ENCODE data around the gene SAMD11. TPM values are rescaled to one million over a fixed set of nuclear protein-coding genes. Genes with fewer than 3 reads are reported as not detected.

Gene SAMD11
- total RNA-seq, 1 experiment from 2014 or later, result 32.7 TPM

- DNase-seq, result no peak
- Histone ChIP-seq H3K27me3 (no peaks in the 10 kb centered on the region), H3K4me3 (no peak overlapping the region), H3K36me3 (peaks cover 4% of the 10 kb centered on the region; the same call in 1 of the 2 replicates), H3K9me3 (no peaks in the 10 kb centered on the region)
These were observed 11.4 kb downstream of the SAMD11 start for GRCh38 chr1:934991-935750.

GRCh38 chr1:935751-936231 is 12.1 kb downstream of the SAMD11 start:
- Histone ChIP-seq H3K4me3 (no peak overlapping the region), H3K36me3 (peaks cover 4% of the 10 kb centered on the region; the same call in 1 of the 2 replicates), H3K27me3 (no peaks in the 10 kb centered on the region), H3K9me3 (no peaks in the 10 kb centered on the region)
- no peak for DNase-seq

GRCh38 chr1:936348-937264 is 12.9 kb downstream of the SAMD11 start:
- no peak for DNase-seq
- no peaks in the 10 kb centered on the region for H3K27me3 ChIP-seq

GRCh38 chr1:937521-937920 is 13.8 kb downstream of the SAMD11 start:
- DNase-seq, result no peak
- H3K4me3 ChIP-seq, result no peak overlapping the region
- no peaks in the 10 kb centered on the region for H3K27me3 ChIP-seq
- H3K9me3 ChIP-seq, result no peaks in the 10 kb centered on the region
- no peaks in the 10 kb centered on the region; the same call in none of the 2 replicates for H3K36me3 ChIP-seq

More at GRCh38 chr1:936348-937264, 12.9 kb downstream of the SAMD11 start:
- Histone ChIP-seq H3K36me3 (peaks cover 2% of the 10 kb centered on the region), H3K9me3 (no peaks in the 10 kb centered on the region), H3K4me3 (no peak overlapping the region)

GRCh38 chr1:938088-938683 is 14.5 kb downstream of the SAMD11 start:
- peak; percentile 77 for DNase-seq
- H3K36me3 ChIP-seq, result no peaks in the 10 kb centered on the region; the same call in none of the 2 replicates
- no peaks in the 10 kb centered on the region for H3K9me3 ChIP-seq
- no peaks in the 10 kb centered on the region for H3K27me3 ChIP-seq
- no peak overlapping the region for H3K4me3 ChIP-seq

GRCh38 chr1:938711-939489 is 15.2 kb downstream of the SAMD11 start:
- Histone ChIP-seq H3K4me3 (no peak overlapping the region), H3K9me3 (no peaks in the 10 kb centered on the region), H3K36me3 (peaks cover 4% of the 10 kb centered on the region), H3K27me3 (no peaks in the 10 kb centered on the region)
- no peak for DNase-seq

GRCh38 chr1:939511-940106 is 15.9 kb downstream of the SAMD11 start:
- no peaks in the 10 kb centered on the region for H3K27me3 ChIP-seq
- DNase-seq, result no peak
- no peak overlapping the region for H3K4me3 ChIP-seq
- H3K36me3 ChIP-seq, result peaks cover 7% of the 10 kb centered on the region
- H3K9me3 ChIP-seq, result no peaks in the 10 kb centered on the region

GRCh38 chr1:940107-941014 is 16.6 kb downstream of the SAMD11 start:
- Histone ChIP-seq H3K36me3 (peaks cover 15% of the 10 kb centered on the region), H3K9me3 (no peaks in the 10 kb centered on the region), H3K4me3 (0 out of 2 replicates have a peak overlapping the region, but pooled peaks have one; percentile 7), H3K27me3 (no peaks in the 10 kb centered on the region)
- peak; percentile 88 for DNase-seq

- Histone ChIP-seq H3K4me3 (peak overlapping the region; percentile 20), H3K9me3 (no peaks in the 10 kb centered on the region), H3K27me3 (no peaks in the 10 kb centered on the region), H3K36me3 (peaks cover 18% of the 10 kb centered on the region)
- DNase-seq, result no peak
These were observed 17.4 kb downstream of the SAMD11 start for GRCh38 chr1:941015-941587.

- H3K4me3 ChIP-seq, result peak overlapping the region; percentile 35
- H3K9me3 ChIP-seq, result no peaks in the 10 kb centered on the region
- H3K27me3 ChIP-seq, result no peaks in the 10 kb centered on the region
- peaks cover 22% of the 10 kb centered on the region for H3K36me3 ChIP-seq
- DNase-seq, result peak; percentile 96
These were observed 18.1 kb downstream of the SAMD11 start for GRCh38 chr1:941588-942383.

GRCh38 chr1:942411-942821 is 18.7 kb downstream of the SAMD11 start:
- no peak for DNase-seq
- peak overlapping the region; percentile 35 for H3K4me3 ChIP-seq
- H3K36me3 ChIP-seq, result peaks cover 25% of the 10 kb centered on the region
- H3K9me3 ChIP-seq, result no peaks in the 10 kb centered on the region
- no peaks in the 10 kb centered on the region for H3K27me3 ChIP-seq

- no peak for DNase-seq
- peaks cover 30% of the 10 kb centered on the region for H3K36me3 ChIP-seq
- no peak overlapping the region for H3K4me3 ChIP-seq
- H3K27me3 ChIP-seq, result no peaks in the 10 kb centered on the region
- no peaks in the 10 kb centered on the region for H3K9me3 ChIP-seq
These were observed 19.3 kb downstream of the SAMD11 start for GRCh38 chr1:942864-943533.

- Histone ChIP-seq H3K27me3 (no peaks in the 10 kb centered on the region), H3K36me3 (peaks cover 31% of the 10 kb centered on the region), H3K4me3 (no peak overlapping the region), H3K9me3 (no peaks in the 10 kb centered on the region)
- DNase-seq, result no peak
These were observed 20.0 kb downstream of the SAMD11 start for GRCh38 chr1:943545-944340.

Data from MG63 (cell line).